Measurements from ENCODE around the gene TRIB2.
"Not testable (repeated sequence)": the region's sequence is repeated elsewhere in the genome, so short reads cannot be mapped to it uniquely, and the experiment has no call there.

TRIB2 gene

GRCh38 chr2:12716282-12717190 is at the start of gene TRIB2:
TRIB2 (plus strand) TSS chr2:12716936; CDS start chr2:12718308, 1,372 bp downstream.
- peak in 55 of 56 donors; percentile 35 to 94 (median 86) for DNase-seq

- DNase-seq: no peak
Measured at GRCh38 chr2:12669036-12669435, 47.7 kb upstream of the TRIB2 start.

GRCh38 chr2:12672711-12673315 is 43.9 kb upstream of the TRIB2 start:
- DNase-seq: no peak

GRCh38 chr2:12674644-12675328 is 42.0 kb upstream of the TRIB2 start:
- no peak for DNase-seq

GRCh38 chr2:12675352-12675795 is 41.4 kb upstream of the TRIB2 start:
- DNase-seq: no peak

- no peak for DNase-seq
Measured at GRCh38 chr2:12675801-12676200, 40.9 kb upstream of the TRIB2 start.

- DNase-seq: no peak
Measured at GRCh38 chr2:12676771-12677170, 40.0 kb upstream of the TRIB2 start.

GRCh38 chr2:12678186-12678585 is 38.5 kb upstream of the TRIB2 start:
- DNase-seq: no peak

- DNase-seq: no peak
Measured at GRCh38 chr2:12679550-12680072, 37.1 kb upstream of the TRIB2 start.

- DNase-seq: not testable (repeated sequence)
Measured at GRCh38 chr2:12680115-12680514, 36.6 kb upstream of the TRIB2 start.

GRCh38 chr2:12682017-12682416 is 34.7 kb upstream of the TRIB2 start:
- DNase-seq: no peak

GRCh38 chr2:12683457-12684100 is 33.2 kb upstream of the TRIB2 start:
- no peak for DNase-seq

- no peak for DNase-seq
Measured at GRCh38 chr2:12684471-12684936, 32.2 kb upstream of the TRIB2 start.

GRCh38 chr2:12685145-12685544 is 31.6 kb upstream of the TRIB2 start:
- DNase-seq: no peak

GRCh38 chr2:12685956-12686355 is 30.8 kb upstream of the TRIB2 start:
- DNase-seq: no peak

- no peak for DNase-seq
Measured at GRCh38 chr2:12686708-12687283, 29.9 kb upstream of the TRIB2 start.

GRCh38 chr2:12688091-12688490 is 28.6 kb upstream of the TRIB2 start:
- DNase-seq: no peak

GRCh38 chr2:12688893-12689292 is 27.8 kb upstream of the TRIB2 start:
- no peak for DNase-seq

- no peak for DNase-seq
Measured at GRCh38 chr2:12693509-12693908, 23.2 kb upstream of the TRIB2 start.

GRCh38 chr2:12694990-12695774 is 21.6 kb upstream of the TRIB2 start:
- no peak for DNase-seq
